GM19395 (cell line): ENCODE data around the gene LITAFD.

Experiments used
- ATAC-seq: cut with Tn5 transposase; IDR thresholded peaks from one replicate; pipeline ENCODE4 v1.9.1; 2021; ENCODE audit warnings: mild to moderate bottlenecking, moderate library complexity; ENCODE audit not compliant: unreplicated experiment

Gene LITAFD

GRCh38 chr16:8855051-8855786 is 26.9 kb upstream of the LITAFD start:
- ATAC-seq, result no peak

- no peak for ATAC-seq
Measured at GRCh38 chr16:8855972-8856371, 26.2 kb upstream of the LITAFD start.

GRCh38 chr16:8858994-8859912 is 22.9 kb upstream of the LITAFD start:
- ATAC-seq, result no peak

- no peak for ATAC-seq
Measured at GRCh38 chr16:8859913-8860881, 22.0 kb upstream of the LITAFD start.

GRCh38 chr16:8861563-8862308 is 20.4 kb upstream of the LITAFD start:
- ATAC-seq, result no peak

- ATAC-seq, result no peak
Measured at GRCh38 chr16:8862309-8863130, 19.6 kb upstream of the LITAFD start.

- ATAC-seq, result no peak
Measured at GRCh38 chr16:8863594-8864424, 18.3 kb upstream of the LITAFD start.

- ATAC-seq, result no peak
Measured at GRCh38 chr16:8864480-8865110, 17.6 kb upstream of the LITAFD start.

- ATAC-seq, result no peak
Measured at GRCh38 chr16:8865145-8865882, 16.8 kb upstream of the LITAFD start.

GRCh38 chr16:8866118-8866883 is 15.8 kb upstream of the LITAFD start:
- no peak for ATAC-seq

- ATAC-seq, result no peak
Measured at GRCh38 chr16:8866884-8867215, 15.3 kb upstream of the LITAFD start.

GRCh38 chr16:8867216-8867931 is 14.8 kb upstream of the LITAFD start:
- no peak for ATAC-seq

GRCh38 chr16:8867932-8868415 is 14.2 kb upstream of the LITAFD start:
- no peak for ATAC-seq

GRCh38 chr16:8868416-8869211 is 13.5 kb upstream of the LITAFD start, which contains the start of gene CARHSP1:
Gene CARHSP1, minus strand, starts transcription at chr16:8869006. Its CDS starts 9,678 bp downstream, at chr16:8859328.
- ATAC-seq, result peak; percentile 74
